Measurements from ENCODE around the gene DYNC1H1.

The DYNC1H1 gene

DNA sequence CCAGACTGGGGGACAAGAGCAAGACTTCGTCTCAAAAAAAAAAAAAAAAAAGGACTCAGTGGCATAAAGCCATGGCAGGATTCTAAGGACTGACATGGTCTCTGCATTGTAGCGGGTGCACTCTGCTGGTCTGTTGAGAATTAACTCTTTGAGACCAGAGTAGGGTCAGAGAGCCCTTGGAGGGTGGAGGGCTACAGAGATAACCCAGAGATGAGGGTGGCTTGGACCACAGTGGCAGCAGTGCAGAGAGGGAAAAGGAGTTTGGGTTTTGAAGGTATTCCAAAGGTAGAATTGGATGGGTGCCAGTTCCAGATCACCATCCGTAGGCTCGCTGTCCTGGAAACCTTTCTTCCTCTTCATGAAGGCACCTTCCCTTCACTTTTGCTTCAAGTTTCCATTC is 14.3 kb upstream of the DYNC1H1 start:
- no peak for DNase-seq (ENCODE audit: low read depth)
- H3K4me3 ChIP-seq (replicated peaks; ENCODE audit: low read depth, low read length) = no peak overlapping the region
- TF ChIP-seq CTCF (IDR thresholded peaks at IDR 0.05; ENCODE audit: low read length, missing control alignments) = no peak

- no peak for TF ChIP-seq CTCF (IDR thresholded peaks at IDR 0.05; ENCODE audit: low read length, missing control alignments)
- DNase-seq (ENCODE audit: low read depth) = no peak
- H3K4me3 ChIP-seq (replicated peaks; ENCODE audit: low read depth, low read length) = no peak overlapping the region
These were observed 13.7 kb upstream of the DYNC1H1 start for GRCh38 chr14:101950516-101951215.

DNA sequence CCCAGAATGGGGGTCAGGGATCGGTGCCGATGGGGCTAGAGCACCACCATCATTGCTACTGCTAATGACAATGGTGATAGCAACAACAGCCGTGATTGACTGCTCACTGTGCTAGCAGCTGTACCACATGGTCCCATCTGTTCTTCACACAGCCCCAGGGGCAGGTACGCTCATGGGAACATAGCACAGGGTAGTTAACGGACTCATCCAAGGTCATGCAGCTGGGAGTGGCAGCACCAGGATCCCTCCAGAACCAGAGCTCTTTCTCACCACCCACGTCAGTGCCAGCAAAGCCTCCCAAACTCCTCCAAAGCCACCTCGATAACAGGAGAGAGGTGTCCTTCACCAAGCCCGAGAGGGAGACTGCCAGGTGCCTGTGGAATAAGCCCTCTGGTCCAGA is 11.2 kb upstream of the DYNC1H1 start:
- no peak for DNase-seq (ENCODE audit: low read depth)
- no peak overlapping the region for H3K4me3 ChIP-seq (replicated peaks; ENCODE audit: low read depth, low read length)
- no peak for TF ChIP-seq CTCF (IDR thresholded peaks at IDR 0.05; ENCODE audit: low read length, missing control alignments)

DNA sequence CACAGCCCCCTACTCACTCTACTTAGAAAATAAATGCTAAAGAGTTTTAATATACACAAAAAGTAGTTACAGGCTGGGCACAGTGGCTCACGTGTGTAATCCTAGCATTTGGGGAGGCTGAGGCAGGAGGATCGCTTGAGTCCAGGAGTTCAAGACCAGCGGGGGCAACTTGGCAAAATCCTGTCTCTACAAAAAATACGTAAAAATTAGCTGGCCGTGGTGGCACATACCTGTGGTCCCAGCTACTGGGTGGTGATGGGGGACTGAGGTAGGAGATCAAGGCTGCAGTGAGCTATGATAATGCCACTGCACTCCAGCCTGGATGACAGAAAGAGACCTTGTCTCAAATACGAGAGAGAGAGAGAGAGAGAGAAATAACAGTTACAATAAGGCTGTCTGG is 9.9 kb upstream of the DYNC1H1 start:
- H3K4me3 ChIP-seq (replicated peaks; ENCODE audit: low read depth, low read length) = no peak overlapping the region
- TF ChIP-seq CTCF (IDR thresholded peaks at IDR 0.05; ENCODE audit: low read length, missing control alignments) = no peak
- no peak for DNase-seq (ENCODE audit: low read depth)

GRCh38 chr14:101955695-101956161 is 8.6 kb upstream of the DYNC1H1 start:
- no peak for TF ChIP-seq CTCF (IDR thresholded peaks at IDR 0.05; ENCODE audit: low read length, missing control alignments)
- no peak overlapping the region for H3K4me3 ChIP-seq (replicated peaks; ENCODE audit: low read depth, low read length)
- DNase-seq (ENCODE audit: low read depth) = no peak

DNA sequence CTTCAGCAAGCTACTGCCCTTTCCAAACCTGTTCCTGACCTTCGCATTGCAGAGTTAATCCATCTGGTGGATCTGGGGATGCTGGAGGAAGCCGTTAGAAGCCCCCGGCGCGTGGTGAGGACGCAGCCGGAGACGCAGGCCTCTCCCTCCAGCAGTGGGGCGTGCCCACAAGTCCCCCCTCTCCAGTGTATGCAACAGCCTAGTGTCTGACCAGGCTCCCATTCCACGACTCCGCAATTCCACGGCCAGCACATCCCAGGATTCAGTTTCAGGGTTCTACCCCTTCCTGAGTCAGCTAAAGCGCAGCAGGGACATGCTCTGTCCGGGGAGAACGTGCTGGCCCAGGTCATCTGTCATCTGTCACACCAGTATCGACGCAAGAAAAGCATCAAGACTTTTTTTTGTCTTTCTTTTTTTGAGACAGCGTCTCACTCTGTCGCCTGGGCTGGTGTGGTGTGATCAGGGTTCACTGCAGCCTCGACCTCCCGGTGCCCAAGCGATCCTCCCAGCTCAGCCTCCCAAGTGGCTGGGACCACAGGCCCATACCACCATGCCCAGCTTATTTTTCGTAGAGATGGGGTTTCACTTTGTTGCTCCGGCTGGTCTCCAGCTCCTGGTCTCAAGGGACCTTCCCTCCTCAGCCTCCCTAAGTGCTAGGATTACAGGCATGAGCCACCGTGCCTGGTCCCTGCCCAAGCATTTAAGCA is 8.0 kb upstream of the DYNC1H1 start:
- DNase-seq (ENCODE audit: low read depth) = no peak
- no peak for TF ChIP-seq CTCF (IDR thresholded peaks at IDR 0.05; ENCODE audit: low read length, missing control alignments)
- H3K4me3 ChIP-seq (replicated peaks; ENCODE audit: low read depth, low read length) = no peak overlapping the region

All from fibroblast of pulmonary artery (primary cell).